Gastroesophageal sphincter (tissue), 3 donors: ENCODE data around the gene DIAPH2.

ENCODE experiments used
- EP300 ChIP-seq: sonication (generic); formaldehyde crosslinking; IDR thresholded peaks from one replicate; pipeline ENCODE4 v1.6.1; 2017; ENCODE audit warnings: antibody characterized with exemption, mild to moderate bottlenecking
- POLR2A ChIP-seq, 2 donors: fragments of 450-650 bp; IDR thresholded peaks; one replicate each; pipeline ENCODE4 v1.6.1; 2017; ENCODE audit warnings: antibody characterized with exemption in 2 of 2, mild to moderate bottlenecking in 2 of 2, moderate library complexity in 1 of 2
- POLR2AphosphoS5 ChIP-seq: sonication (generic); formaldehyde crosslinking; IDR thresholded peaks from one replicate; pipeline ENCODE4 v1.6.1; 2017; ENCODE audit warnings: antibody characterized with exemption
- TF ChIP-seq, protein P1 (sequence below), 4 experiments: fragments of 200-600 bp in 2 of 4; fragments of 450-650 bp in 2 of 4; sonication (generic) in 1 of 4; IDR thresholded peaks; one replicate each; pipeline ENCODE4 v1.5.1; 2017 to 2019; ENCODE audit warnings: antibody characterized with exemption in 4 of 4, mild to moderate bottlenecking in 2 of 4, moderate library complexity in 2 of 4

DNA sequence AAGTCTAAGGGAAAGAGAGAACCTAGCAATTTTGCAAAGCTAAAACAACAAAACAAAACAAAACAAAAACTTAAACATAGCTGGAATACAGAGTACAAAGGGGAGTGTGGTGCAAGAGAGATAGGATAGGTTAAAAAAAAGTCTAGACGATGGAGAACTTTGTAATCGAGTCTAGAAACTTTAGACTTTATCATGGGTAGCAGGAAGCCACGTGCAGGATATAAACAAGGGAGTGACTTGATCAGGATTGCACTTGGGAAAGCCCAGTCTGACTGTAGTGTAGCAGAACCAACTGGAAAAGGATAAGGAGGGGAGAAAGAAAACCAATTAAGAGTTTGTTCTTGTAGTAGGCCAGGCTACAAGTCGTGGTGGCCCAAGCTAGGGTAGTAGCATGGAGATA is 949.2 kb downstream of the DIAPH2 start:
- TF ChIP-seq, protein P1, sequence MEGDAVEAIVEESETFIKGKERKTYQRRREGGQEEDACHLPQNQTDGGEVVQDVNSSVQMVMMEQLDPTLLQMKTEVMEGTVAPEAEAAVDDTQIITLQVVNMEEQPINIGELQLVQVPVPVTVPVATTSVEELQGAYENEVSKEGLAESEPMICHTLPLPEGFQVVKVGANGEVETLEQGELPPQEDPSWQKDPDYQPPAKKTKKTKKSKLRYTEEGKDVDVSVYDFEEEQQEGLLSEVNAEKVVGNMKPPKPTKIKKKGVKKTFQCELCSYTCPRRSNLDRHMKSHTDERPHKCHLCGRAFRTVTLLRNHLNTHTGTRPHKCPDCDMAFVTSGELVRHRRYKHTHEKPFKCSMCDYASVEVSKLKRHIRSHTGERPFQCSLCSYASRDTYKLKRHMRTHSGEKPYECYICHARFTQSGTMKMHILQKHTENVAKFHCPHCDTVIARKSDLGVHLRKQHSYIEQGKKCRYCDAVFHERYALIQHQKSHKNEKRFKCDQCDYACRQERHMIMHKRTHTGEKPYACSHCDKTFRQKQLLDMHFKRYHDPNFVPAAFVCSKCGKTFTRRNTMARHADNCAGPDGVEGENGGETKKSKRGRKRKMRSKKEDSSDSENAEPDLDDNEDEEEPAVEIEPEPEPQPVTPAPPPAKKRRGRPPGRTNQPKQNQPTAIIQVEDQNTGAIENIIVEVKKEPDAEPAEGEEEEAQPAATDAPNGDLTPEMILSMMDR (IDR thresholded peaks at IDR 0.05): no peak
- TF ChIP-seq POLR2A (IDR thresholded peaks at IDR 0.05) (no peak), POLR2AphosphoS5 (no peak), EP300 (no peak)
